22Rv1 (cell line): ENCODE results near the gene SLC7A5.
"Not testable (repeated sequence)": the region's sequence is repeated elsewhere in the genome, so short reads cannot be mapped to it uniquely, and the experiment has no call there.

ENCODE experiments used
- ZFX ChIP-seq: fragments of 450-650 bp; IDR thresholded peaks from 2 replicates; pipeline ENCODE4 v1.6.1; 2017; ENCODE audit warnings: antibody characterized with exemption, borderline replicate concordance
- TF ChIP-seq, protein P1 (sequence below): fragments of 450-650 bp; IDR thresholded peaks from 2 replicates; pipeline ENCODE4 v1.5.1; 2017; ENCODE audit warnings: mild to moderate bottlenecking

DNA sequence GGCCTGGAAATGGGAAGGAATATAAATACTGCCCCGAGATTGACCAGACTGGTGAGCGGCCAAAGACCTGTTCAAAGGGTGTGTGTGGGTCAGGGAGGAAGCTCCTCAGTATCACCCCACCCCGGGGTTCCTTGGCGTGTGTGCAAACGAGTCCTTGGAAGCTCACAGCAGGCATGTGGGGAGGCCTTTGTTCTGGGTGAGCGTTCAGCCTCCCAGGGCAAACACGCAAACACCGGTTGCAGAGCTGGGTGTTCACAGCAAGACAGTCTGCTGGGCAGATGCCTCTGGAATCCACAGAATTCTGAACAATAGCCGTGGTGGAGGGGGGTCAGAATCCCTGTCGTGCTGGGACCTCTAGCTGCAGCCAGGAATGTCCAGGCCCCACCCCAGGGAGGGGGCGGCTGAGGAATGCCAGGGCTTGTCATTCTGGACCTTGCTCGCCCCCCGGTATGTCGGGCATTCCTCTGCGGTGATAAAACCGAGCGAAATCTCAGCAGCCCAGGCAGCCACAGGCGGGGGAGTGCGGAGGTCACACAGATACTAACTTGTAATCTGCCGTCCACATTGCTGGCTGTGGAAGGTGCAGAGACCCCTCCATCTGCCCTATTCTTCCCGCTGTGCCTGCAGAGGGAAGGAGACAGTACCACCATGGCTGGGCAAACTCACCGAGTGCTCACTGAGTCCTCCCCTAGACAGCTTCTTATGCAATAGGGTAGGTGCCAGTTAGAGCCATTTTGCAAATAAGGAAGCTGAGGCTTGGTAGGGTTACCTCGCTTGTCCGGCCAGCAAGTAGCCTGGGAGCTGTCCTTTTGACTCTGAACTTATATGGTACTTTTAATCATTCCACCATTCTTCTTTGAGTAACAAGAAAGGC, 1.3 kb upstream of the SLC7A5 start:
- TF ChIP-seq, protein P1, sequence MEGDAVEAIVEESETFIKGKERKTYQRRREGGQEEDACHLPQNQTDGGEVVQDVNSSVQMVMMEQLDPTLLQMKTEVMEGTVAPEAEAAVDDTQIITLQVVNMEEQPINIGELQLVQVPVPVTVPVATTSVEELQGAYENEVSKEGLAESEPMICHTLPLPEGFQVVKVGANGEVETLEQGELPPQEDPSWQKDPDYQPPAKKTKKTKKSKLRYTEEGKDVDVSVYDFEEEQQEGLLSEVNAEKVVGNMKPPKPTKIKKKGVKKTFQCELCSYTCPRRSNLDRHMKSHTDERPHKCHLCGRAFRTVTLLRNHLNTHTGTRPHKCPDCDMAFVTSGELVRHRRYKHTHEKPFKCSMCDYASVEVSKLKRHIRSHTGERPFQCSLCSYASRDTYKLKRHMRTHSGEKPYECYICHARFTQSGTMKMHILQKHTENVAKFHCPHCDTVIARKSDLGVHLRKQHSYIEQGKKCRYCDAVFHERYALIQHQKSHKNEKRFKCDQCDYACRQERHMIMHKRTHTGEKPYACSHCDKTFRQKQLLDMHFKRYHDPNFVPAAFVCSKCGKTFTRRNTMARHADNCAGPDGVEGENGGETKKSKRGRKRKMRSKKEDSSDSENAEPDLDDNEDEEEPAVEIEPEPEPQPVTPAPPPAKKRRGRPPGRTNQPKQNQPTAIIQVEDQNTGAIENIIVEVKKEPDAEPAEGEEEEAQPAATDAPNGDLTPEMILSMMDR = not testable (repeated sequence)
- not testable (repeated sequence) for TF ChIP-seq ZFX
